GM20000 (cell line): ENCODE results near the gene FYB1.

Source experiments
- DNase-seq: peaks from one replicate; pipeline ENCODE4 v3.0.0; 2012; ENCODE audit warnings: low spot score
- CTCF ChIP-seq: IDR thresholded peaks from 2 replicates; pipeline ENCODE4 v1.5.1; 2012; ENCODE audit warnings: mild to moderate bottlenecking, control low read depth; ENCODE audit errors: extremely low read depth, missing control alignments

The FYB1 gene

DNA sequence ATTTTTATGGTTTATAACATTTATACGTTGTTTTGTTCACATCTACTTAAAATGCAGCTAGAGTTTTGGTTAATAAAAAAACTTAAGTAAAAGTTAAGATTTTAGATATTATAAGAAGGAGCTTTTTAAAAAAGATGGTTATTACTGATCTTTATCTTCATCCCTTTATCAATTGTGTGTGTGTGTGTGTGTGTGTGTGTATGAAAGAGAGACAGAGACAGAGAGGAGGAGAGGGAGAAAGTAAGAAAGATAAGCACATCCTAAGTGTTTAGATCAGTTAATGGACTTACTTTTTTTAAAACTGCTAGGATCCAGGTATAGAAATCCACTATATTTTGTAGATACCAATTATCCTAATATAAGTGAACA lies 99.3 kb downstream of the FYB1 start:
- no peak for DNase-seq
- no peak for TF ChIP-seq CTCF

DNA sequence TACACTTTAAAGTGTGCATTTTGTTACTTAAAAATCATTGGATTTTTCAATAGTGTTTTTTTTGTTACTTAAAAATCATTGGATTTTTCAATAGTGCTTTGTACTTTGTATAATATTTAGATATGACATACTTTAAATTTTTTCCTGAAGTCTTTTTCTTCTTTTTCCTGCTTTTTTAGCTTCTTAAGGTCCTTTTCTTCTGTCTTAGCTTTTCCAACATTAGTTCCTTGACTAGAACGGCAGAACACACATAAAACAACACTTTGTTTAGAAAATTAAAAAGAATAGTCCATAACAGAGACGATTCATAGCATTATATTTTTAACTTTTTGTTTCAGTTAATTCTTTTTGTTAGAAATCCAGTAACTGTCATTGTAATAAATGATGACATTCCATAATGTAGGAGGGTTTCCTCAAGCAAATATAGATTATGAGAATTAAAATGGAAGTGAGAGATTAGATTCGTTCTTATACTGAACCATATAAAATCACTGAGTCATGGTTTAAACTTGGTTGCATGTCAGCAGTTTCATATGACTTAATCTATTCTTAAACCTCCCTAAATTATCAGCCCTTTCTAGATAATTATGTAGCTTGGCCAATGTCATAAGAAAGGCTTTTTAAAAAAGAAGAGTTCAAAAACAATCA lies 99.8 kb downstream of the FYB1 start:
- no peak for DNase-seq
- TF ChIP-seq CTCF, result no peak

DNA sequence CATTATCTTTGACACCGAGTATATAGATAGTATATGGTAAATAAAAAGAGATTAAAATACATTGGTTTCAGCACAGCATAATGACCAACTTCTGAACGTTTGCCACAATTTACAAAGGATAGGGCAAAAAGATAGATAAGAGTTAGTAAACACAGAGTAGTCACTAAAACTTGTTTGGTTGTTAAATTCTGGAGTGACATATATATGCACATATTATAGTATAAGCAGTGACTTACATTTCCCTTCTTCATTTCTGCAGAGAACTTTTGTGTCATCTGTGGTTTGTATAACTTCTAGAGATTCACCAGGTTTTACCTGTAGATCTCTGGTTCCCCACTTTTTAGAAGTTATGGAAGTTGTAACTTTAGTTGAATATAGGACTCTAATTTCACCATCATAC lies 100.7 kb downstream of the FYB1 start:
- TF ChIP-seq CTCF, result no peak
- DNase-seq, result no peak

- no peak for TF ChIP-seq CTCF
- no peak for DNase-seq
These were observed 102.0 kb downstream of the FYB1 start for GRCh38 chr5:39117401-39117800.

DNA sequence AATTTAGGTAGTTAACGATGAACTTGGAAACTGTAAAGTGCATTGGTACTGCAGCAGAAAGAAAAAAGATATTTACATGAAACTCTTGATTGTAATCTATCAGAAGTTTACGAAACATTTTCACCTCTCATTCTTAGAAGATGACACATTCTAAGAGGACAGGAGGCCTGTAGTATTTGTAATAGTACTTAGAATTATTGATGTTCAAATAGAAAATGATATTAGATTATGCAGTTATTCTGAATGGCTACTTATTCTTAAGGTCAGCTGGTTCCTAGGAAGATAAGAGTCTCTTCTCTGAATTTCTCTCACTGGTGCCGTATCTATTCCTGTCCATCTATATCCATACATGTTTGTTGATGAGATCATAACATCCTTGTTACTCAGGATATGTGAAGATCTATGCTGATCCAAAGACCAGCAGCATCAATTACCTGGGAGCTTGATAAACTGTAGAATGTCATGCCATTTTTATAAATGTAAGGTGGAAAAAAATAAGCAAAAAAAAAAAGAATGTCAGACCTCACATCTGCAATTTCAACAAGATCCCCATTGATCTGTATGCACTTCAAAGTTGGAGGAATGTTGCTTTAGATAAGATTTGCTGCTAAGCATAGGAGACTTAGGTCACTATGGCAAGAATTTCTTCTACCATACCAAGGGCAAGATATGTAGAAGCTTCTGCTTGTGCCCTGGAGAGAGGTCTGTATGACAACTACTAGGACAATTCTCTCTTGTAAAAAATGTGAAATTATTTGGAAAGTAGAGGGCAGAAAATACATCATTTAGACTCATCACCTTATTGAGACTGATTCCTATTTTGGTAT lies 102.8 kb downstream of the FYB1 start:
- TF ChIP-seq CTCF, result no peak
- no peak for DNase-seq

- TF ChIP-seq CTCF, result no peak
- no peak for DNase-seq
These were observed 103.6 kb downstream of the FYB1 start for GRCh38 chr5:39115644-39116343.

- DNase-seq, result no peak
- no peak for TF ChIP-seq CTCF
These were observed 105.2 kb downstream of the FYB1 start for GRCh38 chr5:39114155-39114554.
